Measurements from ENCODE around the gene MEIKIN. TPM values are rescaled to one million over a fixed set of nuclear protein-coding genes. Genes with fewer than 3 reads are reported as not detected.

The MEIKIN gene
- total RNA-seq, 4 donors from 2014 or later, result not detected

GRCh38 chr5:131757830-131758519, 187.5 kb downstream of the MEIKIN start:
- Histone ChIP-seq H3K27me3 (no peaks in the 10 kb centered on the region), H3K27ac (no peak overlapping the region), H3K9me3 (no peaks in the 10 kb centered on the region), H3K4me3 (no peak overlapping the region), H3K4me1 (peaks cover 0 to 3% of the 10 kb centered on the region in 2 donors), H3K36me3 (no peaks in the 10 kb centered on the region)
- TF ChIP-seq POLR2A (IDR thresholded peaks at IDR 0.05), result no peak
- TF ChIP-seq CTCF (IDR thresholded peaks at IDR 0.05), result no peak
- no peak for DNase-seq
- intact Hi-C loops (cut with DNase I; ENCODE audit: low total_unique reads), result no loop called here

Other genes with a start within 250 kb of the MEIKIN start
- gene FNIP1, start 148.6 kb downstream of the MEIKIN start, total RNA-seq, result 10 to 100 TPM; 32.4 to 89.6 (median 61.0) TPM
- 1 to 10 TPM in 1 of 4 donors, under 1 TPM in 1, not detected in 2; 0.18 to 1.3 TPM for gene ACSL6, start 66.0 kb upstream of the MEIKIN start, total RNA-seq
- gene IL3, start 115.0 kb upstream of the MEIKIN start, total RNA-seq, result not detected
- gene CSF2, start 128.1 kb upstream of the MEIKIN start, total RNA-seq, result not detected

All from uterus (tissue), 4 donors.